GOT3 (cell line): ENCODE data around the gene TTLL3.
A peak's percentile ranks its signal among the peaks of the same experiment; 100 is the strongest.

ENCODE experiments used
- DNase-seq: peaks from one replicate; lab custom pipeline; 2025; ENCODE audit warnings: mixed read lengths; lab: John Stamatoyannopoulos, UW

TTLL3 gene

GRCh38 chr3:9807981-9808344 lies 2.1 kb upstream of the TTLL3 start:
- DNase-seq: no peak

DNA sequence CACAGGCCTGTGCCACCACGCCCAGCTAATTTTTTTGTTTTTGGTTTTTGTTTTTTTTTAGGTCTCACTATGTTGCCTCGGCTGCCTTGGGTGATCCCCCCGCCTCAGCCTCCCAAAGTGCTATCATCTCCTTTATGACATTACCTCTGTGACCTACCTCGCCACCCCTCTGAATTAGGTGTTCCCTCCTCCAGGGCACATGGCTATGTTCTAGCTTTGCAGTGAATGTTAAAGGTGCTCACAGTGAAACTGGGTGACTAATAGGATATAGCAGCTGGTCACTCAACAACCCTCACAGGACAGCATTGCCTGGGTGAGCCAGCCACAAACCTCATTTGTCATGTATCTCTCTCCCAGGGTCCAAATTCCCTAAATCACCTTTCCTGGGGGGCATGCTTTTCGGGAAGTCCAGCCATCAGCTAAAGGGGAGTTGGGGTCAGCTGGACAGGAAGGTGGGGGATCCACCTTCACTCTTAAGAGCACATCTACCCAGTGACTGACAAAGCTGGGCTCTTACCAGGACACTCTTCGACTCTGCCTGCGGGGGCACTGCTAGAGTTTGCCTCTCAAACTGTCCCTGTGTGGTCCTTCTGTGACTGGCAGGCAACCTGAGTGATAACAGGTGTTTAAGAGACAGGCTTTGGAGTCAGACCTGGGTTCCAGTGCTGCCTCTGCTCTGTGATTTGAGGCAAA lies 1.6 kb upstream of the TTLL3 start:
- peak; percentile 10 for DNase-seq

DNA sequence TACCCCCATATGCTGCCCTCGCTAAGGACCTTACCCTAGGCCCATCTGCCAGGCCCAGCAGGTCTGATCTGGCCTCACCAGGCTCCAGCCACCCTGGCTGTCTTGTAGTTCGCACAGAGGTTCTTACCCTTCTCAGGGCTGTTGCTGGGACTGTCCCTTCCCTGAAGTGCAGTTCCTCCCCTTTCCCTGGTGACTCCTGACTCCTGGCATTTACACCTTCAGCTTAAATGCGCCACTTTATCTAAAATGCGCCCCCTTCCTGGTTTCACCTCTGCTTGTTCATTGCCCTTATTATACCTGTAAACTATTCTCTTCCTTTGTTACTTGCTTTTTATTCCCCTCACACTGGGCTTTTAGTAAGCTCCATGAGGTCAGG lies 835 bp upstream of the TTLL3 start:
- DNase-seq: no peak

- DNase-seq: no peak
Measured at GRCh38 chr3:9810433-9810770, 340 bp downstream of the TTLL3 start.

DNA sequence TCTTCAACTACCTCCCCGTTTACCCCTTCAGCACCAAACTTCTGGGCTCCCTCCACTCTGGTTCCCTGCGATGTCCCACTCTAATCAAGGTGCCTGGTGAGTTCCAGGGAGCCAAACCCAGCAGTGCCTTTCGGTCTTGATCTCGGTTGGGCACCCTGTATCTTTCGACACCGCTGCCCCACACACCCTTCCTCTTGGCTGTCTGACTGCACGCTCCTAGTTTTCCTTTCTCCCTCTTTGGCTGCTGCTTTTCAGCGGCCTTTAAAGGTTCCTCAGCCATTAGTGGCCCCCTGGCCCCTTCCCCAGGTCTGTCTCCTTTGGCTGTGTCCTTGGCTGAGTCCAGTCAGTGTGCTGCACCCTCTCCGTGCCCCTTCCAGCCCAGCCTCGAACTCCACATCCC lies 784 bp downstream of the TTLL3 start:
- DNase-seq: no peak

DNA sequence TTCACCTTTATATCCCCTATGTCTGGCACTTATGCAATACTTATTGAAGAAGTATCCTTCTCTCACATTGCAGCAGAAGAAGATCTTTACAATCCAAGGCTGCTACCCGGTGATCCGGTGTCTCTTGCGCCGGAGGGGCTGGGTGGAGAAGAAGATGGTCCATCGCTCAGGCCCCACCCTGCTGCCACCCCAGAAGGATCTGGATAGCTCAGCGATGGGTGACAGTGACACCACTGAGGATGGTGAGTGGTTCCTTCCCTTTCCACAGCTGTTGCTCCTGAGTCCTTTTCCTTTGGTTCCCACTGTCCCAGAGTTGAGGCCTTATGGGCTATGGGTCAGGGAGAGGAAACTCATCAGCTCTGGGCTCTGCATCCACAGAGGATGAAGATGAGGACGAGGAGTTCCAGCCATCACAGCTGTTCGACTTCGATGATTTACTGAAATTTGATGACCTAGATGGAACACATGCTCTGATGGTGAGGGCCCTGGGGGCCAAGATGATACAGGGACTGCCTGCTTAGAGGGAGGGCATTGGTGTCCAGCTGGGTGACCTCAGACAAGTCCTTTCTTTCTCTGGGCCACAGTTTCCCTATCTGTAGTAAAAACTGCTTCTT lies 2.9 kb downstream of the TTLL3 start:
- no peak for DNase-seq

GRCh38 chr3:9815986-9816385 lies 5.9 kb downstream of the TTLL3 start:
- DNase-seq: no peak

DNA sequence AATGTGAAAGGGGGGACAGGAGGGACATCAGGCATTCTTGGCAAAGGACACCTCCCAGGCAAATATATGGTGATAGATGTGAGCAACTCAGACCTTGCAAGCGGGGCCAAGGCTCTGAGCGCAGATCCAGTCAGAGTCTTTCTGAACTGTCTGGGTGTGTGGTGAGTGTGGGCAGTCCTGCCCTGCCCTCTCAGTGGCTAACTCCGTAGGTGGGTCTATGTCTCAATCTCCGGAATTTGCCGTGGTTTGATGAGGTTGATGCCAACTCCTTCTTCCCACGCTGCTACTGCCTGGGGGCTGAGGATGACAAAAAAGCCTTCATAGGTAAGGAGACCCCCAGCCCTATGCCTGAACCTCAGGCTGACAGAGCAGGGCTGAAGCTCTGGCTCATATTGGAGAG lies 7.4 kb downstream of the TTLL3 start:
- no peak for DNase-seq

GRCh38 chr3:9818666-9819335 lies 8.7 kb downstream of the TTLL3 start:
- DNase-seq: no peak

DNA sequence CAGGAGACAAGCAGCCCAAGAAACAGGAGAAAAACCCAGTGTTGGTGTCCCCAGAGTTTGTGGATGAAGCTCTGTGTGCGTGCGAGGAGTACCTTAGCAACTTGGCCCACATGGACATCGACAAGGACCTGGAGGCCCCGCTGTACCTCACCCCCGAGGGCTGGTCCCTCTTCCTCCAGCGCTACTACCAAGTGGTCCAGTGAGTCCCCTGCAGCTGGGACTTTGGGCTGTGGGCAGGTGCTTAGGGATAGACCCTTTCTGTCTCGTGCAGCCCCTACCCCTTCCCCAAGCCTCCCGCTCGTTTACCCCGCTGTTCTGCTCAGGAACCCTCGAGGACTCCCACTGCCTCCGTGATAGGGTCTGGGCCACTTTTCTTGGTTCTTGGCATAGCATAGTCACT lies 10.5 kb downstream of the TTLL3 start:
- no peak for DNase-seq

DNA sequence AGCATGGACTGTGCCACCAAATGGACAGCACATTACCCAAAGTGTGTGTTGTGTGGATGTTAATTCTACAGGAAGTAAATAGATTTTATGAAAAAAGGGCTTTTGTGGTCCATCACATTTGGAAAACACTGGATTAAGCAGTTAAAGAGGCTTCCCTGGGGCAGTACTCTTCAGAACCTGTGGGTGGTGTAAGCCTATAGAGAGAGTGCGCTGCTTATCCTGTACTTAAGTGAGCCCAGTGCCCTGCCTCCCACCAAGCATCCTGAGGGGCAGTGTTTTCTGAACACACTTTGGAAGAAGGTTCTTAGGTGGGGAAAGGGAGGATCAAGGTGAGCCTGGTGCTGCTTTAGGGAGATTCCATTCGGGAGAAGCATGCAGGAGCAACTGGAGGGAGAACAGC lies 10.9 kb downstream of the TTLL3 start:
- no peak for DNase-seq

- no peak for DNase-seq
Measured at GRCh38 chr3:9825451-9826040, 15.5 kb downstream of the TTLL3 start.

- no peak for DNase-seq
Measured at GRCh38 chr3:9826815-9827573, 16.9 kb downstream of the TTLL3 start.

GRCh38 chr3:9828801-9829755 lies 19.0 kb downstream of the TTLL3 start:
- DNase-seq: no peak

DNA sequence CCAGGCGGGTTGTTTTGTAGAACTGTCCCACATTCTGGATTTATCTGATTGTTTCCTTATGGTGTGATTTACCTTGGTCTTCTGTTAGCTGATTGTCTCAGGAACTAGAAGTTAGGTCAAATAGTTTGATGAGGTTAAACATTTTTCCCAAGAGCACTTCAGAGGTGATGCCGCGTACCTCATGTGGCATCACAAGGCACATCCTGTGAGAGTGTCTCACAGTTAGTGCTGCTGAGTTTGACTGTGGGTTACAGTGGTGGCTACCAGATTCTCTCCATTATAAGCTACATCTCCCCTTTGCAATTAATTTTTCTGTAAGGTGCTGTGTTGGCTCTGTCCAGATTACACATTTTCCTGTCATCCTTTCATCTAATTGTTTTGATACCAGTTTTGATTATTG lies 21.2 kb downstream of the TTLL3 start:
- no peak for DNase-seq

GRCh38 chr3:9833078-9833477 lies 23.0 kb downstream of the TTLL3 start:
- DNase-seq: no peak

DNA sequence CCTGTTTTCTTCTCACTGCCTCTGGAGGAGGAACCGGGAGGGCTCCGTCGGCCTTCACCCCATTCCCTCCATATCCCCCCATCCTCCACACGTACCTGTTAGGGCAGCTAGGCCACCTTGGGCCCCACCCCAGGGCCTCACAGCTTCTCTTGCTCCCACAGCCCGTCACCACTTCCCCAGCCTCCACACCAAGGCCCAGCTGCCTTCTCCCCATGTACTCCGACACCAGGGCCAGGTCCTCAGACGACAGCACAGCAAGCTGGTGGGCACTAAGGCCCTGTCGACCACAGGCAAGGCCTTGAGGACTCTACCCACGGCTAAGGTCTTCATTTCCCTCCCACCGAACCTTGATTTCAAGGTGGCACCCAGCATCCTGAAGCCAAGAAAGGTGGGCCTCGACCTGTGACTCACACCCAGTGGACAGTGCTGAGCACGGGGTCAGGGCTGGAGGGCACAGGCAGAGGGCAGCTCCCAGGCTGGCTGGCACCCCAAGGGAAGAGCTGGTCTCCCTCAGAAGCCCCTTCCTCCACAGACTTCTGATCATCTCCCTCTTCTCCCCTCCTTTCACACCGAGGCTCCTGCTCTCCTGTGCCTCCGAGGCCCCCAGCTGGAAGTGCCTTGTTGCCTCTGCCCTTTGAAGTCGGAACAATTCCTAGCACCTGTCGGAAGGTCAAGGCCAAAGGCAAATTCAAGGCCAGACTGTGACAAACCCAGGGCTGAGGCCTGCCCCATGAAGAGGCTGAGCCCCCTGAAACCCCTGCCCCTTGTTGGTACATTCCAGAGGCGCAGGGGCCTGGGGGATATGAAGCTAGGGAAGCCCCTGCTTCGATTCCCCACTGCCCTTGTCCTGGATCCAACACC lies 24.7 kb downstream of the TTLL3 start:
- DNase-seq: no peak

- no peak for DNase-seq
Measured at GRCh38 chr3:9837701-9838582, 27.9 kb downstream of the TTLL3 start.

GRCh38 chr3:9838856-9839255 lies 28.8 kb downstream of the TTLL3 start:
- no peak for DNase-seq
